K562 (cell line): ENCODE measurements around the gene SMIM30. TPM values are rescaled to one million over a fixed set of nuclear protein-coding genes. Genes with fewer than 3 reads are reported as not detected.

Experiments used
- CHD4 ChIP-seq: fragments of 200-600 bp; sonication (generic); IDR thresholded peaks from 3 replicates; pipeline ENCODE4 v1.6.1; 2012; ENCODE audit warnings: low read depth, mild to moderate bottlenecking, mixed read lengths, low read length, inconsistent platforms; ENCODE audit not compliant: insufficient read depth, insufficient replicate concordance, poor library complexity, severe bottlenecking
- FOXJ3 ChIP-seq: sonication (generic); formaldehyde crosslinking; IDR thresholded peaks from 2 replicates; pipeline ENCODE4 v1.4.0; 2020; ENCODE audit warnings: mild to moderate bottlenecking, missing genetic modification reagents
- HIVEP1 ChIP-seq: fragments of 250-450 bp; sonication (Bioruptor Pico); IDR thresholded peaks from 2 replicates; pipeline ENCODE4 v1.4.0; 2020; ENCODE audit warnings: mild to moderate bottlenecking
- ILF3 ChIP-seq: fragments of 450-650 bp; IDR thresholded peaks from 2 replicates; pipeline ENCODE4 v1.6.1; 2018; ENCODE audit warnings: antibody characterized with exemption, mild to moderate bottlenecking, moderate library complexity, borderline replicate concordance
- MED1 ChIP-seq: sonication (generic); formaldehyde crosslinking; IDR thresholded peaks from 2 replicates; pipeline ENCODE4 v1.8.1; 2023; ENCODE audit warnings: missing genetic modification reagents, borderline replicate concordance
- MTA3 ChIP-seq: fragments of 450-650 bp; formaldehyde crosslinking; IDR thresholded peaks from 2 replicates; pipeline ENCODE4 v1.6.1; 2017; ENCODE audit warnings: mild to moderate bottlenecking, borderline replicate concordance
- MXI1 ChIP-seq: IDR thresholded peaks from 2 replicates; pipeline ENCODE4 v1.6.1; 2011; ENCODE audit warnings: low read depth, mild to moderate bottlenecking, improper control_type of control experiment, low read length
- NFIC ChIP-seq: fragments of 450-650 bp; IDR thresholded peaks from 2 replicates; pipeline ENCODE4 v1.6.1; 2017; ENCODE audit warnings: mild to moderate bottlenecking, inconsistent platforms
- NR4A1 ChIP-seq, 2 experiments: fragments of 250-450 bp in 1 of 2; fragments of 450-650 bp in 1 of 2; sonication (Bioruptor Pico) in 1 of 2; IDR thresholded peaks; 2 replicates each; pipeline versions ENCODE4 v1.4.0 to v1.6.1; 2016 to 2020; ENCODE audit warnings: mild to moderate bottlenecking in 2 of 2, missing compliant biosample characterization in 1 of 2, missing genetic modification characterization in 1 of 2, moderate library complexity in 1 of 2
- PHTF2 ChIP-seq: fragments of 250-450 bp; sonication (Bioruptor Pico); IDR thresholded peaks from 2 replicates; pipeline ENCODE4 v1.5.0; 2021; ENCODE audit warnings: mild to moderate bottlenecking
- POLR2AphosphoS5 ChIP-seq: IDR thresholded peaks from 2 replicates; pipeline ENCODE4 v1.6.1; 2011; ENCODE audit warnings: mild to moderate bottlenecking, low read depth, low read length, moderate library complexity; ENCODE audit not compliant: control insufficient read depth, insufficient read depth
- PRPF4 ChIP-seq: fragments of 200-400 bp; formaldehyde crosslinking; IDR thresholded peaks from one replicate; pipeline ENCODE4 v1.6.1; 2017; ENCODE audit warnings: low read length, low read depth, mild to moderate bottlenecking; ENCODE audit not compliant: insufficient read depth, poor library complexity, severe bottlenecking
- TCF7 ChIP-seq: sonication (generic); IDR thresholded peaks from 2 replicates; pipeline ENCODE4 v1.6.1; 2016; ENCODE audit warnings: antibody characterized with exemption, borderline replicate concordance
- YY1 ChIP-seq, 3 experiments: IDR thresholded peaks; 2 replicates each; pipeline ENCODE4 v1.6.1; 2011; ENCODE audit warnings: low read length in 2 of 3, mild to moderate bottlenecking in 2 of 3, moderate library complexity in 2 of 3, borderline replicate concordance in 1 of 3, control low read depth in 1 of 3, low read depth in 1 of 3; ENCODE audit not compliant: insufficient read depth in 3 of 3, insufficient replicate concordance in 2 of 3, control insufficient read depth in 1 of 3, insufficient read length in 1 of 3; ENCODE audit errors: extremely low read depth in 1 of 3
- ZC3H11A ChIP-seq: IDR thresholded peaks from 2 replicates; pipeline ENCODE4 v1.6.1; 2012; ENCODE audit warnings: low read depth, low read length, improper control_type of control experiment
- polyA plus RNA-seq, 8 experiments: library from polyadenylated mRNA; depleted of rRNA in 4 of 8; stranded (reverse) in 5 of 8; unstranded in 3 of 8; fragments of >200 nt; fragmentation: Nextera tagmentation in 2 of 8; fragmentation: Illumina TruSeq in 1 of 8; extraction: Ambion mirVana in 2 of 8; extraction: Trizol in 1 of 8; gene quantifications; 2 replicates each; pipeline versions ENCODE4 v1.2.1 to v1.2.3, GENCODE V29; 2011 to 2014; ENCODE audit warnings: inconsistent platforms in 1 of 8, missing spikeins in 1 of 8
- total RNA-seq, 7 experiments: library from RNA; depleted of rRNA in 6 of 7; stranded (reverse); fragments of >200 nt in 6 of 7; fragmentation: Illumina TruSeq in 2 of 7; extraction: Trizol in 2 of 7; gene quantifications; 2 replicates each; pipeline versions ENCODE4 v1.2.1 to v1.2.3, GENCODE V29; 2011 to 2021; ENCODE audit warnings: low replicate concordance in 1 of 7
- TF ChIP-seq, protein P1 (sequence below), 2 experiments: fragments of 150-350 bp in 1 of 2; IDR thresholded peaks; 2 replicates each; pipeline ENCODE4 v1.6.1; 2012 to 2016; ENCODE audit warnings: low read depth in 2 of 2, low read length in 2 of 2, mild to moderate bottlenecking in 1 of 2, moderate library complexity in 1 of 2
- TF ChIP-seq, protein P2 (sequence below): fragments of 450-650 bp; formaldehyde crosslinking; IDR thresholded peaks from 2 replicates; pipeline ENCODE4 v1.4.0; 2020; ENCODE audit warnings: mild to moderate bottlenecking, moderate library complexity
- TF ChIP-seq, protein P3 (sequence below), 2 experiments: fragments of 450-650 bp; conservative IDR thresholded peaks; 2 replicates each; pipeline ENCODE4 v1.6.1; 2017; ENCODE audit warnings: mild to moderate bottlenecking in 2 of 2, moderate library complexity in 2 of 2
- TF ChIP-seq, protein P4 (sequence below): fragments of 450-650 bp; IDR thresholded peaks from one replicate; pipeline ENCODE4 v1.6.1; 2018; ENCODE audit warnings: mild to moderate bottlenecking, moderate library complexity; ENCODE audit not compliant: partially characterized antibody

SMIM30 gene
- total and polyA plus RNA-seq, 9 of the 15 experiments (the other 6 are each of a cell fraction or from before 2014, with no cell fraction given), result 161 to 891 (median 316) TPM

DNA sequence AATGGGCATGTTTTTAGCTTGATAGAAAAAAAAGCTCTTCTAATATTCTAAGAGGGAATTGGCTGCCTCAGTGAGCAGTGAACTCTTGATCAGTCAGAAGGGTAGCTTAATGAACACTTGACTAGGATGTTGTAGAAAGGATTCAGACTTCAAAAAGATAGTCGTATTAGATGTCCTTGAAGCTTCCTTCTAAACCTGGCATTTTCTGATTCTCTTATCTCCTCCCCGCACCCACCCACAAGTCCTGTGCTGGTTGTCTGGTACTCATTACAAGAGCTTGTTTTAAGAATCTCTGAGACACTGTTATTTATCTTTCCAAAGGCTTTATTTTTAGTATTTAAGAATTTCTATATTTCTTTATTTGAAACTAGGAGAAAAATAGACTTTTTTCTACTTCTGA lies 7.4 kb upstream of the SMIM30 start (continued):
- TF ChIP-seq CHD4, result no peak
- TF ChIP-seq, protein P1, sequence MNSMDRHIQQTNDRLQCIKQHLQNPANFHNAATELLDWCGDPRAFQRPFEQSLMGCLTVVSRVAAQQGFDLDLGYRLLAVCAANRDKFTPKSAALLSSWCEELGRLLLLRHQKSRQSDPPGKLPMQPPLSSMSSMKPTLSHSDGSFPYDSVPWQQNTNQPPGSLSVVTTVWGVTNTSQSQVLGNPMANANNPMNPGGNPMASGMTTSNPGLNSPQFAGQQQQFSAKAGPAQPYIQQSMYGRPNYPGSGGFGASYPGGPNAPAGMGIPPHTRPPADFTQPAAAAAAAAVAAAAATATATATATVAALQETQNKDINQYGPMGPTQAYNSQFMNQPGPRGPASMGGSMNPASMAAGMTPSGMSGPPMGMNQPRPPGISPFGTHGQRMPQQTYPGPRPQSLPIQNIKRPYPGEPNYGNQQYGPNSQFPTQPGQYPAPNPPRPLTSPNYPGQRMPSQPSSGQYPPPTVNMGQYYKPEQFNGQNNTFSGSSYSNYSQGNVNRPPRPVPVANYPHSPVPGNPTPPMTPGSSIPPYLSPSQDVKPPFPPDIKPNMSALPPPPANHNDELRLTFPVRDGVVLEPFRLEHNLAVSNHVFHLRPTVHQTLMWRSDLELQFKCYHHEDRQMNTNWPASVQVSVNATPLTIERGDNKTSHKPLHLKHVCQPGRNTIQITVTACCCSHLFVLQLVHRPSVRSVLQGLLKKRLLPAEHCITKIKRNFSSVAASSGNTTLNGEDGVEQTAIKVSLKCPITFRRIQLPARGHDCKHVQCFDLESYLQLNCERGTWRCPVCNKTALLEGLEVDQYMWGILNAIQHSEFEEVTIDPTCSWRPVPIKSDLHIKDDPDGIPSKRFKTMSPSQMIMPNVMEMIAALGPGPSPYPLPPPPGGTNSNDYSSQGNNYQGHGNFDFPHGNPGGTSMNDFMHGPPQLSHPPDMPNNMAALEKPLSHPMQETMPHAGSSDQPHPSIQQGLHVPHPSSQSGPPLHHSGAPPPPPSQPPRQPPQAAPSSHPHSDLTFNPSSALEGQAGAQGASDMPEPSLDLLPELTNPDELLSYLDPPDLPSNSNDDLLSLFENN (IDR thresholded peaks at IDR 0.05; ENCODE audit: low read depth in 2 of 2, low read length in 2 of 2), result no peak
- TF ChIP-seq TCF7, result peak; percentile 75; the same call in 1 of the 2 replicates
- TF ChIP-seq NFIC, result peak; percentile 13; the same call in 1 of the 2 replicates
- TF ChIP-seq, protein P2, sequence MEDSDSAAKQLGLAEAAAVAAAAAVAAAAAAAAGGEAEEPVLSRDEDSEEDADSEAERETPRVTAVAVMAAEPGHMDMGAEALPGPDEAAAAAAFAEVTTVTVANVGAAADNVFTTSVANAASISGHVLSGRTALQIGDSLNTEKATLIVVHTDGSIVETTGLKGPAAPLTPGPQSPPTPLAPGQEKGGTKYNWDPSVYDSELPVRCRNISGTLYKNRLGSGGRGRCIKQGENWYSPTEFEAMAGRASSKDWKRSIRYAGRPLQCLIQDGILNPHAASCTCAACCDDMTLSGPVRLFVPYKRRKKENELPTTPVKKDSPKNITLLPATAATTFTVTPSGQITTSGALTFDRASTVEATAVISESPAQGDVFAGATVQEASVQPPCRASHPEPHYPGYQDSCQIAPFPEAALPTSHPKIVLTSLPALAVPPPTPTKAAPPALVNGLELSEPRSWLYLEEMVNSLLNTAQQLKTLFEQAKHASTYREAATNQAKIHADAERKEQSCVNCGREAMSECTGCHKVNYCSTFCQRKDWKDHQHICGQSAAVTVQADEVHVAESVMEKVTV (CRISPR knock-in tag), result no peak
- TF ChIP-seq FOXJ3 (CRISPR knock-in tag), result no peak
- TF ChIP-seq MTA3, result no peak
- TF ChIP-seq POLR2AphosphoS5, result peak; percentile 61; the same call in 1 of the 2 replicates
- TF ChIP-seq MXI1, result no peak
- TF ChIP-seq, protein P3, sequence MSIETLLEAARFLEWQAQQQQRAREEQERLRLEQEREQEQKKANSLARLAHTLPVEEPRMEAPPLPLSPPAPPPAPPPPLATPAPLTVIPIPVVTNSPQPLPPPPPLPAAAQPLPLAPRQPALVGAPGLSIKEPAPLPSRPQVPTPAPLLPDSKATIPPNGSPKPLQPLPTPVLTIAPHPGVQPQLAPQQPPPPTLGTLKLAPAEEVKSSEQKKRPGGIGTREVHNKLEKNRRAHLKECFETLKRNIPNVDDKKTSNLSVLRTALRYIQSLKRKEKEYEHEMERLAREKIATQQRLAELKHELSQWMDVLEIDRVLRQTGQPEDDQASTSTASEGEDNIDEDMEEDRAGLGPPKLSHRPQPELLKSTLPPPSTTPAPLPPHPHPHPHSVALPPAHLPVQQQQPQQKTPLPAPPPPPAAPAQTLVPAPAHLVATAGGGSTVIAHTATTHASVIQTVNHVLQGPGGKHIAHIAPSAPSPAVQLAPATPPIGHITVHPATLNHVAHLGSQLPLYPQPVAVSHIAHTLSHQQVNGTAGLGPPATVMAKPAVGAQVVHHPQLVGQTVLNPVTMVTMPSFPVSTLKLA (conservative IDR thresholded peaks at IDR 0.05), result no peak
- TF ChIP-seq YY1 (IDR thresholded peaks at IDR 0.05; ENCODE audit: borderline replicate concordance in 1 of 3, control insufficient read depth in 1 of 3, extremely low read depth in 1 of 3, insufficient read depth in 3 of 3, insufficient read length in 1 of 3, insufficient replicate concordance in 2 of 3, low read depth in 1 of 3, low read length in 2 of 3), result no peak
- TF ChIP-seq ZC3H11A, result no peak
- TF ChIP-seq, protein P4, sequence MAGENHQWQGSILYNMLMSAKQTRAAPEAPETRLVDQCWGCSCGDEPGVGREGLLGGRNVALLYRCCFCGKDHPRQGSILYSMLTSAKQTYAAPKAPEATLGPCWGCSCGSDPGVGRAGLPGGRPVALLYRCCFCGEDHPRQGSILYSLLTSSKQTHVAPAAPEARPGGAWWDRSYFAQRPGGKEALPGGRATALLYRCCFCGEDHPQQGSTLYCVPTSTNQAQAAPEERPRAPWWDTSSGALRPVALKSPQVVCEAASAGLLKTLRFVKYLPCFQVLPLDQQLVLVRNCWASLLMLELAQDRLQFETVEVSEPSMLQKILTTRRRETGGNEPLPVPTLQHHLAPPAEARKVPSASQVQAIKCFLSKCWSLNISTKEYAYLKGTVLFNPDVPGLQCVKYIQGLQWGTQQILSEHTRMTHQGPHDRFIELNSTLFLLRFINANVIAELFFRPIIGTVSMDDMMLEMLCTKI, result no peak
- TF ChIP-seq MED1, result no peak
- no peak for TF ChIP-seq ILF3
- TF ChIP-seq PHTF2 (CRISPR knock-in tag), result no peak
- no peak for TF ChIP-seq PRPF4
- TF ChIP-seq NR4A1 (CRISPR knock-in tag; IDR thresholded peaks at IDR 0.05), result no peak
- TF ChIP-seq NR4A1 (tag; IDR thresholded peaks at IDR 0.05), result no peak
- no peak for TF ChIP-seq HIVEP1 (CRISPR knock-in tag)
